Ishikawa (cell line): ENCODE data around the gene GRM5.

Source experiments
- CEBPB ChIP-seq: IDR thresholded peaks from 2 replicates; pipeline ENCODE4 v1.6.1; 2012
- CREB1 ChIP-seq: IDR thresholded peaks from 2 replicates; pipeline ENCODE4 v1.6.1; 2012; ENCODE audit warnings: low read depth
- EGR1 ChIP-seq: IDR thresholded peaks from 2 replicates; pipeline ENCODE4 v1.6.1; 2012
- EP300 ChIP-seq: IDR thresholded peaks from 2 replicates; pipeline ENCODE4 v1.6.1; 2012; ENCODE audit warnings: borderline replicate concordance
- FOXM1 ChIP-seq: IDR thresholded peaks from 2 replicates; pipeline ENCODE4 v1.6.1; 2012; ENCODE audit warnings: low read depth, borderline replicate concordance
- NFIC ChIP-seq: IDR thresholded peaks from 2 replicates; pipeline ENCODE4 v1.6.1; 2012
- RAD21 ChIP-seq: IDR thresholded peaks from 2 replicates; pipeline ENCODE4 v1.6.1; 2012; ENCODE audit warnings: low read depth
- TAF1 ChIP-seq: IDR thresholded peaks from 2 replicates; pipeline ENCODE4 v1.6.1; 2012; ENCODE audit warnings: low read depth, mild to moderate bottlenecking
- TCF12 ChIP-seq: IDR thresholded peaks from 2 replicates; pipeline ENCODE4 v1.6.1; 2012; ENCODE audit warnings: low read depth
- TEAD4 ChIP-seq: IDR thresholded peaks from 2 replicates; pipeline ENCODE4 v1.6.1; 2012
- YY1 ChIP-seq: IDR thresholded peaks from 2 replicates; pipeline ENCODE4 v1.6.1; 2012; ENCODE audit warnings: low read depth
- ZBTB7A ChIP-seq: IDR thresholded peaks from 2 replicates; pipeline ENCODE4 v1.6.1; 2012; ENCODE audit warnings: low read depth
- TF ChIP-seq, protein P1 (sequence below): IDR thresholded peaks from 2 replicates; pipeline ENCODE4 v1.6.1; 2012; ENCODE audit warnings: low read depth, mild to moderate bottlenecking
- TF ChIP-seq, protein P2 (sequence below): IDR thresholded peaks from 2 replicates; pipeline ENCODE4 v1.6.1; 2012
- TF ChIP-seq, protein P3 (sequence below): IDR thresholded peaks from 2 replicates; pipeline ENCODE4 v1.6.1; 2012

The GRM5 gene

DNA sequence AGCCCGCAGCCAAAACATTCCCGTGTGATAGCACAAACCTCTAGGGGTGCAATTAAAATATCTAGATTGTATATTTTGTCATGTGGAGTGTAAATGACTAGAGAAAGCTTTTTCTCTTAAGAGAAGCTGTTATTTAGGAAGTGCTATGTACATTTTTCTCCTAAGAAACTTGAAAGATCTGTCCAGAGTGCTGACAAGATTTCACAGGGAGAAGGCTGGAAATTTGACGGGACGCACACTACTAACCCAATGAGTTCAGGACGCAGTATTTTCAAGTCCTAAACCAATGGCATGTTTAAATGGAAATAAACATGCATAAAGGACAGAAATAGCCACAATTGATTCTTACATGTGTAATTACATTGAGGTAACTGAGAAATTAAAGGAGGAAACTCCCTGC is 3.9 kb downstream of the GRM5 start:
- TF ChIP-seq, protein P1, sequence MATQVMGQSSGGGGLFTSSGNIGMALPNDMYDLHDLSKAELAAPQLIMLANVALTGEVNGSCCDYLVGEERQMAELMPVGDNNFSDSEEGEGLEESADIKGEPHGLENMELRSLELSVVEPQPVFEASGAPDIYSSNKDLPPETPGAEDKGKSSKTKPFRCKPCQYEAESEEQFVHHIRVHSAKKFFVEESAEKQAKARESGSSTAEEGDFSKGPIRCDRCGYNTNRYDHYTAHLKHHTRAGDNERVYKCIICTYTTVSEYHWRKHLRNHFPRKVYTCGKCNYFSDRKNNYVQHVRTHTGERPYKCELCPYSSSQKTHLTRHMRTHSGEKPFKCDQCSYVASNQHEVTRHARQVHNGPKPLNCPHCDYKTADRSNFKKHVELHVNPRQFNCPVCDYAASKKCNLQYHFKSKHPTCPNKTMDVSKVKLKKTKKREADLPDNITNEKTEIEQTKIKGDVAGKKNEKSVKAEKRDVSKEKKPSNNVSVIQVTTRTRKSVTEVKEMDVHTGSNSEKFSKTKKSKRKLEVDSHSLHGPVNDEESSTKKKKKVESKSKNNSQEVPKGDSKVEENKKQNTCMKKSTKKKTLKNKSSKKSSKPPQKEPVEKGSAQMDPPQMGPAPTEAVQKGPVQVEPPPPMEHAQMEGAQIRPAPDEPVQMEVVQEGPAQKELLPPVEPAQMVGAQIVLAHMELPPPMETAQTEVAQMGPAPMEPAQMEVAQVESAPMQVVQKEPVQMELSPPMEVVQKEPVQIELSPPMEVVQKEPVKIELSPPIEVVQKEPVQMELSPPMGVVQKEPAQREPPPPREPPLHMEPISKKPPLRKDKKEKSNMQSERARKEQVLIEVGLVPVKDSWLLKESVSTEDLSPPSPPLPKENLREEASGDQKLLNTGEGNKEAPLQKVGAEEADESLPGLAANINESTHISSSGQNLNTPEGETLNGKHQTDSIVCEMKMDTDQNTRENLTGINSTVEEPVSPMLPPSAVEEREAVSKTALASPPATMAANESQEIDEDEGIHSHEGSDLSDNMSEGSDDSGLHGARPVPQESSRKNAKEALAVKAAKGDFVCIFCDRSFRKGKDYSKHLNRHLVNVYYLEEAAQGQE: peak; percentile 80

DNA sequence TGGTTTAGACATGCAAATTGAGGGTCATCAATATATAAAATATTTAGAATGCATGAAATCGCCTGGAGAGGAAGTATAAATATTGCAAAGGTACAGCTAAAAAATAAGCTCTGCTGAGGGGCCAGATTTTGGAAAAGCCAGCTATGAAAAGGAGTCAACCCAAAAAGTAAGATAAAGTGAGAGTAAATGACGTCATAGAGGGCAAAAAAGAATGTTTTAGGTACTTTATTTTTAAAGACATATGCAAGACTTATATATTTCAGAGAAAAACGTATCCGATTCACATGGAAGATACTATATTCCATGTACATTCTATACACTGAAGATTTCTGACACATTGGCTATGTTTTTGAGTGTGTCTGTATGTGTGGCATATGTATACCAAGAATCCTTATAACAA is 13.6 kb downstream of the GRM5 start:
- TF ChIP-seq CREB1 (no peak), TAF1 (no peak), TEAD4 (no peak), ZBTB7A (no peak), YY1 (no peak), RAD21 (no peak), FOXM1 (no peak), CEBPB (no peak), EGR1 (no peak)
- TF ChIP-seq, protein P2, sequence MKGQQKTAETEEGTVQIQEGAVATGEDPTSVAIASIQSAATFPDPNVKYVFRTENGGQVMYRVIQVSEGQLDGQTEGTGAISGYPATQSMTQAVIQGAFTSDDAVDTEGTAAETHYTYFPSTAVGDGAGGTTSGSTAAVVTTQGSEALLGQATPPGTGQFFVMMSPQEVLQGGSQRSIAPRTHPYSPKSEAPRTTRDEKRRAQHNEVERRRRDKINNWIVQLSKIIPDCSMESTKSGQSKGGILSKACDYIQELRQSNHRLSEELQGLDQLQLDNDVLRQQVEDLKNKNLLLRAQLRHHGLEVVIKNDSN: no peak
- TF ChIP-seq, protein P1: no peak
- TF ChIP-seq, protein P3, sequence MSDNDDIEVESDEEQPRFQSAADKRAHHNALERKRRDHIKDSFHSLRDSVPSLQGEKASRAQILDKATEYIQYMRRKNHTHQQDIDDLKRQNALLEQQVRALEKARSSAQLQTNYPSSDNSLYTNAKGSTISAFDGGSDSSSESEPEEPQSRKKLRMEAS: no peak

DNA sequence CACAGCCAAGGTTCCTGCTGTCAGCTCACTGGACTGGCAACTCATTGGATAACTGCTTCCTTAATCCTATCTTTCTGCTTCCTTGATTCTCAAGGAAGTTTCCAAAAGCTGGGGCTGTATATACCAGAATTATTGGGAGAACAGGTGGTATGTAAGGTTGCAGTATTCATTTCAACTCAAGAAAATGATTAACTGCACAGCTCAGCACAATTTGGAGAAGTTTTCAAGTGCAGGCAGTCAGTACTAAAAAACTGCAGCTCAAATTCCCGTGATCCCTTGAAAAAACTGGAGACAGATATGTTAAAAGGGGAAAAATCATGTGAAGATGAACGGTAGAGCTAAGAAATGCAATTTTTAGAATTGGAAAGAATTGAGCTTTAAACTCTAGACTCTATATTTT is 44.4 kb downstream of the GRM5 start:
- TF ChIP-seq TCF12 (no peak), NFIC (no peak), EGR1 (no peak)

DNA sequence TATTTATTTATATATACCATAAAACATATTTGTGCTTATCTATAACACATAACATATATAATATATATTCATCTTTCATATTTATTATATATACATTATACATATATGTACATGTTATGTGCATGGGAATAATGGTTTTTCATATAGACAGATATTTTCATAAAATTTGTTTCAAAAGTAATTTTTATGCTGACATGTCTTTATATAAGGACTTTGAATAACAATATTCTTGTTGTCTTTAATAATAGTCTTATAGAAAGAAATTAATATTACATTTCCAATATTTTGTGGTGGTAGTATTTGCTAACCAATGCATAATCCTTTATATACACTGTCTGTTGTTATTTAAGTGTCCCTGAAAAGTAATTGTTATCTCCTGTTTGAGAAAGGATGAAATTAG is 49.6 kb downstream of the GRM5 start:
- TF ChIP-seq NFIC (no peak), CEBPB (no peak), ZBTB7A (no peak), EGR1 (no peak), RAD21 (no peak), TAF1 (no peak), TEAD4 (no peak), YY1 (no peak), FOXM1 (no peak), TCF12 (no peak), CREB1 (no peak), EP300 (no peak)
- TF ChIP-seq, protein P3: no peak
- TF ChIP-seq, protein P2: no peak
- TF ChIP-seq, protein P1: no peak

DNA sequence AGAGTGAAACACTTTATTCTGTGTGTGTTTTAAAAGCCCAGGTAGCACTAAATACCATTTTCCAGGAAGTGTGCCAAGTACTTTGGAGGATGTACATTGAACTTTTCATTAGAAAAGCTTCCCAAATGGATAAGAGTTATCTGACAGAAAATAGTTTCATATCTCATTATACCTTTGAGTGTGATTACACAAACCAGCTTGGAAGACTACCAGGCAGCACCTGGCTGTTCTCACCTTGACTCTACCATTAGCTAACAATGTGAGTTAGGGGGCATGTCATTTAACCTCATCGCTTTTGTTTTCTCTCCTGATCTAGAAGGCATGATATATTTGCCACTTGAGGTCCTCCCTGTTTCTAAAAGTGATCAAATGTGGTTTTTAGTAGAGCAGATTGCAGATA is 50.2 kb downstream of the GRM5 start:
- TF ChIP-seq EGR1 (no peak), NFIC (no peak), TAF1 (no peak), YY1 (no peak), ZBTB7A (no peak), FOXM1 (no peak), RAD21 (no peak), EP300 (no peak)
- TF ChIP-seq, protein P3: no peak
- TF ChIP-seq, protein P2: no peak
- TF ChIP-seq, protein P1: no peak
